ENCODE results near the gene IL6R. TPM values are rescaled to one million over a fixed set of nuclear protein-coding genes. Genes with fewer than 3 reads are reported as not detected.

Gene IL6R
- total and polyA plus RNA-seq, 2 donors from 2014 or later, result 6.2 to 33.0 TPM

DNA sequence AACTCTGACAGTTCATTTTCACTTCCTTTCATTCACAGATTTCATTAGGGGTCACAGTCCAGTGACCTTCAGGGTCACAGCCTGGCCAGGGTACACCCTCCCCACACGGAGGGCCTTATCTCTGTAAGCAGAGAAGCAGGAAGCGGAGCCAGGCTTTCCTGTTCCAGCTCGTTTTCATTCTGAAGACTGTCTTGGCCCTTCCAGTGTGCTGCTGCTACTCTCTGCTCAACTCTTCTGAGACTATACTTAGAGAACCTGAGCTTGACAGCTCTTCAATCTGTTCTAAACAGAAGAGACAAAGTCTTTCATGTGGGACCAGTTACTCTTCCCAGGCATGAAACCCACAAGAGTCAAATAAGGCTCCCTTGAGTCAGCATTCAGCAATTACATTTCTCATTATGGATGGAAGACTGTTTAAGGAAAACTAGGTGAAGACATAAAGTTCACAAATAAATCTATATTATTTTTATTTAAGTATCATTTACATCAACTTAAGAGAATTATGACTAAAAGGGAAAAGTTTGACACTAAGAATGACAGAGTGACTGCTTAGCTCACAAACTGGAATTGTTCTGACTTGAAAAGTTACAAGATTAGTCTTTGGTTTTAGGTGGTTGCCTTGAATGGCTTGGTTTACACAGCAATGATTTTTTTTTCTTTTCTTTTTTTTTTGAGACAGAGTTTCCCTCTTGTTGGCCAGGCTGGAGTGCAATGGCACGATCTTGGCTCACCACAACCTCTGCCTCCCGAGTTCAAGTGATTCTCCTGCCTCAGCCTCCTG lies 92.1 kb downstream of the IL6R start:
- FAIRE-seq (no peak), DNase-seq (peak in 2 of 5 donors; percentile 18 to 58)
- Histone ChIP-seq H3K4me1 (ENCODE audit: control insufficient read depth in 2 of 3, insufficient read depth in 2 of 3, low read depth in 1 of 3, low read length in 3 of 3) (no peaks in the 10 kb centered on the region), H3K9ac (ENCODE audit: low read length in 3 of 3) (no peak overlapping the region), H3K4me3 (ENCODE audit: low read length in 3 of 3) (no peak overlapping the region), H3K27me3 (ENCODE audit: control insufficient read depth, insufficient read depth, low read length) (peaks cover 23% of the 10 kb centered on the region), H3K36me3 (ENCODE audit: control insufficient read depth in 2 of 3, insufficient read depth in 3 of 3, low read length in 3 of 3) (no peaks in the 10 kb centered on the region), H3K27ac (ENCODE audit: low read depth in 2 of 2, low read length in 2 of 2) (no peak overlapping the region), H3K9me3 (ENCODE audit: control insufficient read depth in 2 of 3, insufficient read depth in 1 of 3, low read length in 3 of 3) (no peaks in the 10 kb centered on the region)
- intact Hi-C loops (cut with DNase I), result no loop called here
- TF ChIP-seq, protein P1, sequence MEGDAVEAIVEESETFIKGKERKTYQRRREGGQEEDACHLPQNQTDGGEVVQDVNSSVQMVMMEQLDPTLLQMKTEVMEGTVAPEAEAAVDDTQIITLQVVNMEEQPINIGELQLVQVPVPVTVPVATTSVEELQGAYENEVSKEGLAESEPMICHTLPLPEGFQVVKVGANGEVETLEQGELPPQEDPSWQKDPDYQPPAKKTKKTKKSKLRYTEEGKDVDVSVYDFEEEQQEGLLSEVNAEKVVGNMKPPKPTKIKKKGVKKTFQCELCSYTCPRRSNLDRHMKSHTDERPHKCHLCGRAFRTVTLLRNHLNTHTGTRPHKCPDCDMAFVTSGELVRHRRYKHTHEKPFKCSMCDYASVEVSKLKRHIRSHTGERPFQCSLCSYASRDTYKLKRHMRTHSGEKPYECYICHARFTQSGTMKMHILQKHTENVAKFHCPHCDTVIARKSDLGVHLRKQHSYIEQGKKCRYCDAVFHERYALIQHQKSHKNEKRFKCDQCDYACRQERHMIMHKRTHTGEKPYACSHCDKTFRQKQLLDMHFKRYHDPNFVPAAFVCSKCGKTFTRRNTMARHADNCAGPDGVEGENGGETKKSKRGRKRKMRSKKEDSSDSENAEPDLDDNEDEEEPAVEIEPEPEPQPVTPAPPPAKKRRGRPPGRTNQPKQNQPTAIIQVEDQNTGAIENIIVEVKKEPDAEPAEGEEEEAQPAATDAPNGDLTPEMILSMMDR (IDR thresholded peaks at IDR 0.05; ENCODE audit: borderline replicate concordance, extremely low read depth, insufficient read depth), result no peak

- Histone ChIP-seq H3K36me3 (ENCODE audit: control insufficient read depth in 2 of 3, insufficient read depth in 3 of 3, low read length in 3 of 3) (no peaks in the 10 kb centered on the region), H3K9ac (ENCODE audit: low read length in 3 of 3) (no peak overlapping the region), H3K27me3 (ENCODE audit: control insufficient read depth, insufficient read depth, low read length) (peaks cover 27% of the 10 kb centered on the region), H3K9me3 (ENCODE audit: control insufficient read depth in 2 of 3, insufficient read depth in 1 of 3, low read length in 3 of 3) (no peaks in the 10 kb centered on the region), H3K4me3 (ENCODE audit: low read length in 3 of 3) (peak overlapping the region in 1 of 3 donors; percentile 60), H3K4me1 (ENCODE audit: control insufficient read depth in 2 of 3, insufficient read depth in 2 of 3, low read depth in 1 of 3, low read length in 3 of 3) (no peaks in the 10 kb centered on the region), H3K27ac (ENCODE audit: low read depth in 2 of 2, low read length in 2 of 2) (no peak overlapping the region)
- intact Hi-C loops (cut with DNase I), result no loop called here
- no peak for DNase-seq
- no peak for FAIRE-seq
- TF ChIP-seq, protein P1 (IDR thresholded peaks at IDR 0.05; ENCODE audit: borderline replicate concordance, extremely low read depth, insufficient read depth), result no peak
These were observed 94.3 kb downstream of the IL6R start for GRCh38 chr1:154499446-154499845.

GRCh38 chr1:154500533-154500932 lies 95.4 kb downstream of the IL6R start:
- FAIRE-seq, result no peak
- no peak overlapping the region for H3K27ac ChIP-seq (ENCODE audit: low read depth in 2 of 2, low read length in 2 of 2)
- peaks cover 29% of the 10 kb centered on the region for H3K27me3 ChIP-seq (ENCODE audit: control insufficient read depth, insufficient read depth, low read length)

More at GRCh38 chr1:154500533-154500932, 95.4 kb downstream of the IL6R start:
- intact Hi-C loops (cut with DNase I), result no loop called here
- peak overlapping the region in 2 of 3 donors; percentile 58 to 60 for H3K4me3 ChIP-seq (ENCODE audit: low read length in 3 of 3)
- H3K9ac ChIP-seq (ENCODE audit: low read length in 3 of 3), result peak overlapping the region in 1 of 3 donors; percentile 18
- no peak for DNase-seq
- no peaks in the 10 kb centered on the region for H3K36me3 ChIP-seq (ENCODE audit: control insufficient read depth in 2 of 3, insufficient read depth in 3 of 3, low read length in 3 of 3)
- H3K9me3 ChIP-seq (ENCODE audit: control insufficient read depth in 2 of 3, insufficient read depth in 1 of 3, low read length in 3 of 3), result no peaks in the 10 kb centered on the region
- H3K4me1 ChIP-seq (ENCODE audit: control insufficient read depth in 2 of 3, insufficient read depth in 2 of 3, low read depth in 1 of 3, low read length in 3 of 3), result no peaks in the 10 kb centered on the region
- TF ChIP-seq, protein P1 (IDR thresholded peaks at IDR 0.05; ENCODE audit: borderline replicate concordance, extremely low read depth, insufficient read depth), result no peak
